SH-SY5Y (cell line): ENCODE data around the gene CYB5B.

Experiments used
- GATA2 ChIP-seq: IDR thresholded peaks from 2 replicates; pipeline ENCODE4 v1.6.1; 2011; ENCODE audit warnings: mild to moderate bottlenecking, low read depth, low read length
- GATA3 ChIP-seq: IDR thresholded peaks from 2 replicates; pipeline ENCODE4 v1.6.1; 2011; ENCODE audit warnings: low read depth, mild to moderate bottlenecking, low read length, moderate library complexity

GRCh38 chr16:69453936-69454335, 29.5 kb downstream of the CYB5B start:
- TF ChIP-seq GATA3 (no peak), GATA2 (no peak)
